NCI-H2227 treated with DMSO at 0.1 percent for 48 hours (cell line): ENCODE measurements around the gene F12.

Experiments
- DNase-seq: peaks from one replicate; lab custom pipeline; 2025; lab: John Stamatoyannopoulos, UW

The F12 gene

GRCh38 chr5:177355162-177355867 is 54.0 kb downstream of the F12 start:
- no peak for DNase-seq

- no peak for DNase-seq
Observed at GRCh38 chr5:177354711-177355110, 54.7 kb downstream of the F12 start.

- no peak for DNase-seq
Observed at GRCh38 chr5:177354256-177354655, 55.1 kb downstream of the F12 start.

GRCh38 chr5:177353093-177353492 is 56.3 kb downstream of the F12 start:
- no peak for DNase-seq
